ENCODE measurements around the gene ELP6.
"Not testable (repeated sequence)": the region's sequence is repeated elsewhere in the genome, so short reads cannot be mapped to it uniquely, and the experiment has no call there.

The ELP6 gene

GRCh38 chr3:47491777-47492176 is 21.7 kb downstream of the ELP6 start:
- no peak overlapping the region for H3K4me3 ChIP-seq (ENCODE audit: low read depth, low read length)

DNA sequence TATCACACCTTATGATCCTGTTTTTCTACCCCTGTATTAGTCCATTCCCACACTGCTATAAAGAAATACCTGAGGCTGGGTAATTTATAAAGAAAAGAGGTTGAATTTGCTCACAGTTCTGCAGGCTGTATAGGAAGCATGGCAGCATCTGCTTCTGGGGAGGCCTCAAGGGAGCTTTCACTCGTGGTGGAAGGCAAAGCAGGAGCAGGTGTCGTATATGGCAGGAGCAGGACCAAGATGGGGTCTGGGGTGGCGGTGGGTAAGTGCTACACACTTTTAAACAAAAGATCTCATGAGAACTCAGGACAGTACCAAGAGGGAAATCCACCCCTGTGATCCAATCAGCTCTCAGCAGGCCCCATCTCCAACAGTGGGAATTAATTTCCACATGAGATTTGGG is 22.3 kb downstream of the ELP6 start:
- no peak overlapping the region for H3K4me3 ChIP-seq (ENCODE audit: low read depth, low read length)
- no peak for TF ChIP-seq CTCF (IDR thresholded peaks at IDR 0.05; ENCODE audit: borderline replicate concordance, insufficient read depth, low read depth, low read length)

More at GRCh38 chr3:47491777-47492176, 21.7 kb downstream of the ELP6 start:
- TF ChIP-seq CTCF (IDR thresholded peaks at IDR 0.05; ENCODE audit: borderline replicate concordance, insufficient read depth, low read depth, low read length), result no peak

- TF ChIP-seq CTCF (IDR thresholded peaks at IDR 0.05; ENCODE audit: borderline replicate concordance, insufficient read depth, low read depth, low read length), result no peak
- no peak overlapping the region for H3K4me3 ChIP-seq (ENCODE audit: low read depth, low read length)
These were observed 26.2 kb downstream of the ELP6 start for GRCh38 chr3:47487265-47487664.

GRCh38 chr3:47485812-47486211 is 27.7 kb downstream of the ELP6 start:
- no peak overlapping the region for H3K4me3 ChIP-seq (ENCODE audit: low read depth, low read length)
- TF ChIP-seq CTCF (IDR thresholded peaks at IDR 0.05; ENCODE audit: borderline replicate concordance, insufficient read depth, low read depth, low read length), result no peak

- no peak for TF ChIP-seq CTCF (IDR thresholded peaks at IDR 0.05; ENCODE audit: borderline replicate concordance, insufficient read depth, low read depth, low read length)
- no peak overlapping the region for H3K4me3 ChIP-seq (ENCODE audit: low read depth, low read length)
These were observed 31.1 kb downstream of the ELP6 start for GRCh38 chr3:47482366-47482765.

DNA sequence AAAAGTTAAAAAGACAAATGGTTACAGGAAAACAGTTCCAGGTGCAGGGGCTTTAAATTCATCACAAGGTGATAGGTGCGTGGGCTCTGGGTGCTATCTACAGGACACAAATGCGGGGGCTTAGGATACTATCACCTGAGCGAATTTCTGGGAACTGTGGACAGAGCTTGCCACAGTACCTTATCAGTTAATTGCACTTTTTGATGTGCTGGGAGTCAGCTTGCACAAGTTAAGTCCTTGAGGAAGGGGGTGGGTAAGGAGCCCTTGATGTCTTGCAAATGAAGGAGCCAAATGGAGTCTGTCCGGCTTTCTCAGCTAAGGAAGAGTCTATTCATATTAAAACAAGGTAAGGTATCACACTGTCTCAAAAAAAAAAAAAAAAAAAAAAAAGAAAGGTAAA is 31.7 kb downstream of the ELP6 start:
- H3K4me3 ChIP-seq (ENCODE audit: low read depth, low read length), result not testable (repeated sequence)

- not testable (repeated sequence) for H3K4me3 ChIP-seq (ENCODE audit: low read depth, low read length)
These were observed 33.2 kb downstream of the ELP6 start for GRCh38 chr3:47480267-47480666.

GRCh38 chr3:47479826-47480160 is 33.7 kb downstream of the ELP6 start:
- no peak for TF ChIP-seq CTCF (IDR thresholded peaks at IDR 0.05; ENCODE audit: borderline replicate concordance, insufficient read depth, low read depth, low read length)
- no peak overlapping the region for H3K4me3 ChIP-seq (ENCODE audit: low read depth, low read length)

Data from GM12875 (cell line).